GM19467 (cell line): ENCODE data around the gene LTN1.
"Not testable (repeated sequence)": the region's sequence is repeated elsewhere in the genome, so short reads cannot be mapped to it uniquely, and the experiment has no call there.

Source experiments
- ATAC-seq: cut with Tn5 transposase; IDR thresholded peaks from one replicate; pipeline ENCODE4 v1.9.1; 2021; ENCODE audit warnings: mild to moderate bottlenecking, moderate library complexity; ENCODE audit not compliant: unreplicated experiment

Gene LTN1, protein sequence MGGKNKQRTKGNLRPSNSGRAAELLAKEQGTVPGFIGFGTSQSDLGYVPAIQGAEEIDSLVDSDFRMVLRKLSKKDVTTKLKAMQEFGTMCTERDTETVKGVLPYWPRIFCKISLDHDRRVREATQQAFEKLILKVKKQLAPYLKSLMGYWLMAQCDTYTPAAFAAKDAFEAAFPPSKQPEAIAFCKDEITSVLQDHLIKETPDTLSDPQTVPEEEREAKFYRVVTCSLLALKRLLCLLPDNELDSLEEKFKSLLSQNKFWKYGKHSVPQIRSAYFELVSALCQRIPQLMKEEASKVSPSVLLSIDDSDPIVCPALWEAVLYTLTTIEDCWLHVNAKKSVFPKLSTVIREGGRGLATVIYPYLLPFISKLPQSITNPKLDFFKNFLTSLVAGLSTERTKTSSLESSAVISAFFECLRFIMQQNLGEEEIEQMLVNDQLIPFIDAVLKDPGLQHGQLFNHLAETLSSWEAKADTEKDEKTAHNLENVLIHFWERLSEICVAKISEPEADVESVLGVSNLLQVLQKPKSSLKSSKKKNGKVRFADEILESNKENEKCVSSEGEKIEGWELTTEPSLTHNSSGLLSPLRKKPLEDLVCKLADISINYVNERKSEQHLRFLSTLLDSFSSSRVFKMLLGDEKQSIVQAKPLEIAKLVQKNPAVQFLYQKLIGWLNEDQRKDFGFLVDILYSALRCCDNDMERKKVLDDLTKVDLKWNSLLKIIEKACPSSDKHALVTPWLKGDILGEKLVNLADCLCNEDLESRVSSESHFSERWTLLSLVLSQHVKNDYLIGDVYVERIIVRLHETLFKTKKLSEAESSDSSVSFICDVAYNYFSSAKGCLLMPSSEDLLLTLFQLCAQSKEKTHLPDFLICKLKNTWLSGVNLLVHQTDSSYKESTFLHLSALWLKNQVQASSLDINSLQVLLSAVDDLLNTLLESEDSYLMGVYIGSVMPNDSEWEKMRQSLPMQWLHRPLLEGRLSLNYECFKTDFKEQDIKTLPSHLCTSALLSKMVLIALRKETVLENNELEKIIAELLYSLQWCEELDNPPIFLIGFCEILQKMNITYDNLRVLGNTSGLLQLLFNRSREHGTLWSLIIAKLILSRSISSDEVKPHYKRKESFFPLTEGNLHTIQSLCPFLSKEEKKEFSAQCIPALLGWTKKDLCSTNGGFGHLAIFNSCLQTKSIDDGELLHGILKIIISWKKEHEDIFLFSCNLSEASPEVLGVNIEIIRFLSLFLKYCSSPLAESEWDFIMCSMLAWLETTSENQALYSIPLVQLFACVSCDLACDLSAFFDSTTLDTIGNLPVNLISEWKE (N-terminal part only)

DNA sequence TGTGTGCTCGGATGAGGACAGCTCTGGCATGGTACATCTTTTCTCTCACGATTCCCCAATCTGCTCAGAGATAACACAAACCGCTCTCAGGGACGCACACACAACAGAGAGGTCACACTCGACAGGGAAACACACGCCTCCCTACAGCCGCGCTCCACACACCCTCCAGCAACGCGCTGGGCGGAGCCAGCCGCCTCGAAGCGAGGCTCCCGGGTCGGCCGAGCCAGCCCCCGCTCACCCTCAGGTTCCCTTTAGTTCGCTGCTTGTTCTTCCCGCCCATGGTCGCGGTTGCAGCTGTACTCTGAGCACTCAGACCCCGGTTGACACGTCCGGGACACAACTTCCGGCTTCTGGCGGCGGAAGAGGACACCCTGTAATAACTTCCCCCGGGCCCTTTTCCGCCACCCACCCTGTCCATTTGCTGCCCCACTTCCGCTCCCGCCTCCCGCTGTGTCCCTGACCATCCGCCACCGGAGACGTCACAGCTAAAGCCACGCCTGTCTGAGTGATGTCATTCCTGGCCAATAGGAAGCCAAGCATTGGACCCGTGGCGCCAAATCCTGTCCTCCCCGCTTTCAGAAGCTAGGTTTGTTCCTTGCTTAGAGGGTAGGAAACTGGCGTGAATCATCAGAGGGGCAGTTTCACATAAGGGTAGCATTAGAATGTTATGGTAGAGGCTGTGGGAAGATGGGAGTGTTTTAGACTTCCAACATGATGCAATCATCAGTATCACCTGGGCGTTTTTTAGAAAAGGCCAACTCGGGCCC is at the start of gene LTN1:
LTN1 (minus strand) TSS at position 352 of the 767 bp plus-strand sequence; CDS start at position 280, 72 bp downstream.
- ATAC-seq: peak; percentile 98

DNA sequence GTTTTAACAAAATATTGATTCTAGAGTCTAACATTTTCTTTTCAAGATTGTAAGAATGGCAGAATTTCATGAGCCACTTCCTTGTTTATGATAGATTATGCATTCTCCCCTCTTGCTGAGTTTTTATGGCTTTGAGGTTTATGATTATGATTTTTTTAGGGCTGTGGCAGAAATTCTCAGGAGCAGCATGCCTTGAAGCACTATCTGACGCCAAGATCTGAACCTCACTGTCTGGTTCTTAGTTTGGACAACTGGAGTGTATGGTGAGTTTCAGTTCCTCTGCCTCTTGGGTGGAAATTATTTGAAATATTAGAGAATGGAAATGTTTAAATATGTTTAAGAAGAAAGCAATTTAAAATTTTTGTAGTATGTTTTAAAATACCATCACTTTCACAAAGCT is 42.0 kb upstream of the LTN1 start:
- ATAC-seq: no peak

DNA sequence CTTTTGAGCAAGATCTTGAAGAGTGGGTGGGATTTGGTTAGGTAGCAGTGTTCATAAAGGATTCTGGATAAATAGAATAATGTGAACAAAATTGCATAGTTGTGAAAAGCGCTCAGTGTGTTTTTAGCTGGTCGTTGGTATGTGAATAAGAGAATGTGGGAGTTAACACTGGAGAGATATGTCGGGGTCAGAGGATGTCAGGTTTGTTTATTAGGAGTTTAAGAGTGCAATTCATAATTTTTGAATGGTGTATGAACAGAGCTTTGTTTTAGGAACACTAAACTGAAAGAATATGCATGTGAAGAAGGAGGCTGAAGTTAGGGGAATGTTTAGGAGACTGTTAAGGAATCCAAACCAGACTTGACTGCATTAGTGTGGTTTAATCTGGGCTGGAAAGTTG is 41.2 kb upstream of the LTN1 start:
- no peak for ATAC-seq

DNA sequence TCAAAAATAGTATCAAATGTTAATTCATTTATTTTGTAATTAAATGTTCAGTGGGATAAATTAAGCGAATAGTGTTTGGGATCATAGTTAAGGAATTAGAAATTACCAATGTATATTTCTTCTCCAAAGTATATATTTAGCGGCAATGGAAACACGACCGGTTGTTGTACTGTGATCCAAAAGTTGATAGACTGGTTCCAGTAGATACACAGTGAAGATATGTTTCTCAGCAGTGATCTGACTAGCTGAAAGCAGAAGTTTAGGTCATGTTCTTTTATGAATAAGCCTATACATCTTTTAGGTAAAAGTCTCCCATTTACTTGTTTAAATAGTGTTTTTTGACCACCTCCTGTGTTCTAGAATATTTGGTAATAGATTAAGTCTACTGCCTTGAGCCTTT is 40.6 kb upstream of the LTN1 start:
- ATAC-seq: no peak

DNA sequence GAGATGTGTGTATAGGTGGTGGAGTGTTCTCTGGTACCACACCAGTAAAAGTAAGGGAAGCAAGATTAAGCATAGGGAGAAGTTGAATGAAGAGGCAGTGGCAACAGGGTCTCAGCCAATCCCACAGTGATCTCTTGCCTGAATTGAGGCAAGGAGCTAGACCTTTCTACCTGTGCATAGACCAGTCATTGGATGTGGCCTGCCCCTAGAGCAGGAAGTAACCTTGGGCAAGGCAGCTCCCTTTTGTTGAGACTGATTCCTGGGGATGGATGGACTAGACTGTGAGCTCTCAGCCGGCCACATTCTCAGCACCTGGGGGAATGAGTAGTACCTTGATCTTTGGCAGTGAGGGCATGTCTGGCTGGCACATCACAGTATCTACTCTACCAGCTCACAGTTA is 38.2 kb upstream of the LTN1 start:
- no peak for ATAC-seq

DNA sequence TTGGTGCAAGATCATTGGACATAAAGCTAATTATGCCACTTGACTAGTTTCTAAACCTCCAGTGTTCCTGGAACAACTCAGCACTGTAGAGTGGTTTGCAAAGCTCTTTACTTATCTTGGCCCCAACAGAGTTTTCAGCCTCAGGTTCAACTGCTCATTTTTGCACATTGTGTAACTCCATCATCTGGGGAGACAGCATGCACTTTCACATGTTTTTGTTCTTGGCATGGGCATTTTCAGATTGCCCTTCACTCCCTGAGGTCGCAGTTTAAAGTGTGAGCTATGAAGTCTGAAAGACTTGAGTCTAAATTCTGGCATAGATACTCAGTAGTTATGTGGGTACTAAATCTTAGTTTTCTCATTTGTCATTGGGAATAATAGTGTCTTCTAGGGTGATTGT is 36.8 kb upstream of the LTN1 start:
- ATAC-seq: no peak

DNA sequence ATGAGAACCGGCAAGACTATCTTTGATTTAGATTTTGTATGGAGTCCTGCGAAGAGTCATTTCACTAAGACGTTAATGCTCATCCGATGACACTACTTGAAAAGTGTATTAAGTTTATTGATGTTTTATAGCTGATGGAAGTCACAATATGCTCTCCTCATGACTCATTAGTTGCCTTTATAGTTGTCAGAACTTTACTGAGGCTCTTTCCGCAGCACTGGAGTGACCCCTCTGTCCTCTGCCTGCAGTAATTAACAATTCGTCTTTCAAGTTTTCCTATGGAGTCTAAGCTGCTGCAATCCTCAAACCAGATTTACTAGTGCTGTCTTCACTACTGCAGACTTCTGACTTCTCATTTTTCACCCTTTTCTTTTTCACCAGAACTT is 32.6 kb upstream of the LTN1 start:
- ATAC-seq: no peak

DNA sequence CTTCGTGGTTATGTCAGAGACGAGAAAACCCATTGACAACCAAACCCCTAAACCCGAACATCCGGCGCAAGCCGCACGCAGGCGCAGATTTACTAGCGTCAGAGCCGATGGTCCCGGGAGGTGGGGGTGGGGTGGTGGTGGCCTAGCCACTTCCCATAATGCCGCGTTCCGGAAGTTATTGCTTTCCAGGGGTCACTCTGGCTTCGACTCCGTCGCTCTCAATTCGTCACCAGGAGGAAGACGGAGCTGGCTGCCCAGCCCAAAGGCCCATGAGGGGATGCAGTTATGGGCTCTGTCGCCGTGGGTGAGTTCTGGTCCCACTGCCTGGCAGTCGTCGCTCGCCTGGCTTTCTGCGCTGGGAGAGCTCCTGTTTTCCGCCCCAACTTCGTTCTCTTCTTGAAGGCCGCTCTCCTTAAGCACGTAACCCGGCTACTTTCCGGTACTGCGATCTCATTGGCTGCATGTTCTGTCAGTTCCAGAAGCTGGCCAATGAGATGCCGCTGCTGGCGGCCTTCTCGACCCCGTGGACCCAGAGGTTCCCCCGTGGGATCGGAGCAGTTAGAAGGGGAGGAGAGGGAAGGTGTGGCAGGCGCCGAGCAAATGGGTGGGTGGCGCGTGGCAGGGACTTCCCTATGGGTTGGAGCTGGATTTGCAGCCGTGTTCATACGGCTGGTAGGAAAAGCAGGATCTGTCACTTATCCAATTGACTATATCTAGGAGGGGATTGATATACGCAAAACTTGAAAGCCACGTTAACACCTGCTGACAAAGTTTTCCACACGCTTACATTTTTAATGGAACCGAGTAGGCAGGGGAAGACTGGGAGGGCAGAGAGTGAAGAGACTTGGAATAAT is 32.0 kb upstream of the LTN1 start, which contains the start of gene USP16:
USP16 (plus strand) TSS at position 195 of the 854 bp plus-strand sequence. CDS start 3,246 bp downstream, outside the sequence.
- ATAC-seq: peak; percentile 97

DNA sequence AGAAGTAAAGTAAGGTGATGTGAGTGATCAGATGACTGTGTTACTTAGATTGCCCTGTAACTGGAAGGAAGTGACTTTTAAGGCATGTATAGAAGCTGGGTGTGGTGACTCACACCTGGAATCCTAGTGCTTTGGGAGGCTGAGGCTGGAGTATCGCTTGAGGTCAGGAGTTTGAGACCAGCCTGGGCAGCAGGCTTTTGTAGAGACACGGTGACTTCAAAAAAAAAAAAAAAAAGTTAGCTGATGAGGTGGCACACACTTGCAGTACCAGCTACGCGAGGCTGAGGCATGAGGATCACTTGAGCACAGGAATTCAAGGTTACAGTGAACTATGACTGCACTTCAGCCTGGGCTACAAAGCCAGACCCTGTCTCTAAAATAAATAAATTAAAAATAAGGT is 29.5 kb upstream of the LTN1 start:
- no peak for ATAC-seq

DNA sequence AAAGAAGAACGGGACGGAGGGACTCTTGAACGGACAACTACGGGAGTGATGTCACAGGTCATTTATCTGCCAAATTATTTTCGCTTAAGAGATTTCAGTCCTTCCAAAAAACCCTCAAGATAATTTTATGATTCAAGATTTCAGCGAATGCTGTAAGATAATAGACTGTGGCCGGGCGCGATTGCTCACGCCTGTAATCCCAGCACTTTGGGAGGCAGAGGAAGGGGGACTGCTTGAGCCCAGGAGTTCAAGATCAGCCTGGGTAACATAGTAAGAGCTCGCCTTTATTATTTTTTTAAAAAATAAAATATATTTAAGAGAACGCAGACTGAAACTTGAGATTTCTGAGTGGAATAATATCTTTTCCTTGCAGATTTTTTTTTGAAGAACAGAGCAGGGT is 25.9 kb upstream of the LTN1 start:
- no peak for ATAC-seq

DNA sequence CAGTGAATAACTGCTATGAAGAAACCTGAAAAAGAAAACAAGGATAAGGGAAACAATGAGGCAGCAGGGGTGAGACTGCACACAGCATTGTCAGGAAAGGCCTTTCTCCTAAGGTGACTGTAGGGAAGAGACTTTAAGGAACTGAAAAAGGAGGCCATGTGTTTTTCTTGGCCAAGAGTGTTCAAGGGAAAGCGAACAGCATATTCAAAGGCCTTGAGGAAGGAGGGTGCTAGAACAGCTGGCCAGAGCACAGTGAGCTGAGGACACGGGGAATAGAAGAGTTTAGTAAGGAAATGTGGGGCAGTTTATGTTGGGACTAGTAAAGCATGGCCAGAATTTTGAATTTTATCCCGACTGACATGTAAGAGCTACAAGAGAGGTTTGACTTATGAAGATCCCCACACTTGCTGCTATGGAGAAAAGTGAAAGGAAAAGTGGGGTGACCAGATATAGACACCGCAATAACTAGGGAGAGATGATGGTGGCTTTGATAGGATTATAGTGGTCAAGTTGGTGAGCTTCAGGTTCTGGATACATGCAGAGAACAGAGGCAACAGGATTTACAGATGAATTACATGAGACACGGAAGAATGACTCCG is 25.1 kb upstream of the LTN1 start:
- ATAC-seq: no peak

DNA sequence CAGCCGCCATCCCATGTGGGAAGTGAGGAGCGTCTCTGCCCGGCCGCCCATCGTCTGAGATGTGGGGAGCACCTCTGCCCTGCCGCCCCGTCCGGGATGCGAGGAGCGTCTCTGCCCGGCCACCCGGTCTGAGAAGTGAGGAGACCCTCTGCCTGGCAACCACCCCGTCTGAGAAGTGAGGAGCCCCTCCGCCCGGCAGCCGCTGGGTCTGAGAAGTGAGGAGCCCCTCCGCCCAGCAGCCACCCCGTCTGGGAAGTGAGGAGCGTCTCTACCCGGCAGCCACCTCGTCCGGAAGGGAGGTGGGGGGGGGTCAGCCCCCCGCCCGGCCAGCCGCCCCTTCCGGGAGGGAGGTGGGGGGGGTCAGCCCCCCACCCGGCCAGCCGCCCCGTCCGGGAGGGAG is 18.6 kb upstream of the LTN1 start:
- not testable (repeated sequence) for ATAC-seq

DNA sequence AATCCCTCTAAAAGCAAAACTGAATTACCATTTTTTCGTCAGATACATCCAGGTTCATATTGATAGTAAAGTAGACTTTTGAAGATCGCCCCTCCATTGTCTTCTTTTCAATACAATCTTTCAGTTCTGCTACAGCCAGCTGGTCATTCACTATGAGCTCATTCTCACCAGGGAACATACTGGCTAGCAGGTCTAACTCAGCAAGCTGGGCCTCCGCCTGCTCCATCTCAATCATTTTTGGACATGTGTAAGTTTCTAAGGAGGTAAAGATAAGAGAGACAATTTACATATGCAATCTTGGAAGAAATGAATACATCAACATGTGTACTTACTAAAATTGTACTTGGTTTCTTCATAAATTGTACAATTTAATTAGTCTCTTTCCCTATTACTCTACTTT is 15.7 kb upstream of the LTN1 start:
- no peak for ATAC-seq

DNA sequence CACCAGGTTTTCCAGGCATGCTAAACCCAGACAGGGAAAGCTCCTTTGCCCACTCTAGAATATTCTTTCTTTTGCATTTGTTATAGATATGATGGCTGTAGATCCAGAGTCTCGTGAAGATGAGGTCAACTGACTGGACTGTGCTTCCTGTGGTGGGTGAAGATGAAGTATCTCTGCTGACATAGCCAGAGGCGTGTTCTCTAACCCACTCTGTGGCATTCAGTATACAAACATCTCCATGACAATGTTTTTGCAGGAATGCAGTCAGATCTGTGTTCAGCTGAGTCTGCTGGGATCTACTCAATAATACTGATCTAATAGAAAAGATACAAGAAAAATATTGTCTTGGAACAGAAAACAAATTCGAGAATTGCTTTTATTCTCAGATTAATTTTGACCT is 15.1 kb upstream of the LTN1 start:
- ATAC-seq: no peak

DNA sequence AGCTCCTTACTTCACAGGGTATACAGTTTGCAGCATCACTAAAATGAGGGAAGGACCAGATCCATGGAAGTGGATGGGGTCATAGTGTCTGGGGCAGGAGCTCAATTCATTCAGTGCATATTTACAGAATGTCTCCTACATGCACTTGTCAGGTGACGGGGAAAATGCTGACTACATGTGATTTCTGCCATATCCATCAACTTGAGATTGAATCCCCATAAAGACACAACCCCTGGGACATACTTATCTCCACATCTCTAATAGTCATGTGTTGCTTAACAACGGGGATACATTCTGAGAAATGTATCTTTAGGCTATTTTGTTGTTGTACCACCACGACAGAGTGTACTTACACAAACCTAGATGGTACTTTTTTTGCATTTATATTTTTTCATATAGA is 14.5 kb upstream of the LTN1 start:
- no peak for ATAC-seq

DNA sequence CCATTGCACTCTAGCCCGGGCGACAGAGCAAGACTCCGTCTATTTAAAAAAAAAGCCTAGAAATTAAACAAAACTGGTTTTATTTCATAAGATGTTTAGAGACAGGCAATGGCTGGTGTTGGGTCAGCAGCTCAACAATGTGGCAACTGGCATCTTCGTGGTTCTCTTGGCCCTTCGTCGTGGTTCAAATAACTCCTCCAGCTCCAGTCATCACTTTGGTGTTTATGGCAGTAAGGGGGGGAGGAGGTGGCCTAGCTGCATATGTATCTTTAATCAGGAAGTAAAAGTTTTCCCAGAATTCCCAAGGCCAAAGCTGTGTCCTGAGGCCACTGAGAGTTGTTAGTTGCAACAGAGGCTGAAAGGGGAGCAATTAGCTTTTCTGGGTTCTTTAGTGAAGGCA is 13.0 kb upstream of the LTN1 start:
- ATAC-seq: no peak

DNA sequence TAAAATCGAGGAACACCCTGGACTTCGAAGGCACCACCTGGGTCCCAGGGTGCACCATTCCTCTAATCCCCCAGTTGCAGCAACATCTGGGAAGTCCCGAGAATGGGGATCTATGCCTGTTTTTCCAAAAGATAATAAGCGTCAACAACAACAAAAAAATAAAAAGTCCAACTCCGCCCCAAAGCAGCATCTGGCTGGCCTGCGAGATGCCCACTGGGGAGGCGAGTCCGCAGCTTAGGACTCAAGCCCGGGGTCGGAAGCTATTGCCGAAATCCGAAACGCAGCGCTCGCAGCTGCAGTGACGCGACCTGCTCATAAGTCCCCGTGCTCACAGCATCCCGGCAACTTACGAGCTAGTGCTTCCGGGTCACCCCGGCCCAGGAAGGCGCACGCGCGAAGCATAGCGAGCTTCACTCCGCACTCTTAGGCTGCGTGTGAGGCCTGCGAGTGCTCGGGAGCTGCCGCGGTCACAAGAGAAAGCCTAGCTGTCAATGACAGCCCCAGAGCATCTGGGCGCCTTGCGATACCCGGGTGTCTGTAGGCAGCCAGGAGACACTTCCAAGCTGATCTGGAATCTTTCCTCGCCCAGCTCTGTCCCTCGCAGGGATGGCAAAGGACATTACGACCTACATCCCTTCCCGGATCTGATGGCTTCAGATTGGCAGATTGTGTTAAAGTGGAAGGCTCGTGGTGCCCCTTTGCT is 9.9 kb upstream of the LTN1 start:
- peak; percentile 99 for ATAC-seq

DNA sequence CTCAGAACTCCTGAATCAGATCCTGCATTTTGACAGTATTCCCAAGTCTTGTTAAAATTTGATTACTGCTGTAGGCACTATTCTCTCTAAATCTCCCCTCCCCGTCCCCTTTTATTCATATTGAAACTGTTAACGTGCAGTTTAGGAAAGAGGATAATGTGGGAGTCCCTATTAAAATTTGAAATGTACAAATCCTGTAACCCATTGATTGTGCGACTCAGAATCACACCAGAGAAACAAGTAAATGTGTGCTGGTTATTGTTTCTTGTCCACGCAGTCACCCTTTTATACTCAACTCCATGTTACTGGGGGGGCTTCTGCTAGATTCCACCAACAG is 584 bp upstream of the LTN1 start:
- no peak for ATAC-seq
